WI38 (cell line): ENCODE results near the gene SYTL3.
"Not testable (repeated sequence)": the region's sequence is repeated elsewhere in the genome, so short reads cannot be mapped to it uniquely, and the experiment has no call there.

Experiments
- H3K4me3 ChIP-seq: 2 replicates; pipeline ENCODE4 v1.5.1; 2011; ENCODE audit warnings: low read depth, mild to moderate bottlenecking, control low read depth, low read length
- TF ChIP-seq, protein P1 (sequence below): IDR thresholded peaks from 2 replicates; pipeline ENCODE4 v1.5.1; 2012; ENCODE audit warnings: low read depth, mild to moderate bottlenecking, control low read depth, low read length

The SYTL3 gene

GRCh38 chr6:158686311-158686710 is 36.5 kb downstream of the SYTL3 start:
- no peak overlapping the region for H3K4me3 ChIP-seq
- TF ChIP-seq, protein P1, sequence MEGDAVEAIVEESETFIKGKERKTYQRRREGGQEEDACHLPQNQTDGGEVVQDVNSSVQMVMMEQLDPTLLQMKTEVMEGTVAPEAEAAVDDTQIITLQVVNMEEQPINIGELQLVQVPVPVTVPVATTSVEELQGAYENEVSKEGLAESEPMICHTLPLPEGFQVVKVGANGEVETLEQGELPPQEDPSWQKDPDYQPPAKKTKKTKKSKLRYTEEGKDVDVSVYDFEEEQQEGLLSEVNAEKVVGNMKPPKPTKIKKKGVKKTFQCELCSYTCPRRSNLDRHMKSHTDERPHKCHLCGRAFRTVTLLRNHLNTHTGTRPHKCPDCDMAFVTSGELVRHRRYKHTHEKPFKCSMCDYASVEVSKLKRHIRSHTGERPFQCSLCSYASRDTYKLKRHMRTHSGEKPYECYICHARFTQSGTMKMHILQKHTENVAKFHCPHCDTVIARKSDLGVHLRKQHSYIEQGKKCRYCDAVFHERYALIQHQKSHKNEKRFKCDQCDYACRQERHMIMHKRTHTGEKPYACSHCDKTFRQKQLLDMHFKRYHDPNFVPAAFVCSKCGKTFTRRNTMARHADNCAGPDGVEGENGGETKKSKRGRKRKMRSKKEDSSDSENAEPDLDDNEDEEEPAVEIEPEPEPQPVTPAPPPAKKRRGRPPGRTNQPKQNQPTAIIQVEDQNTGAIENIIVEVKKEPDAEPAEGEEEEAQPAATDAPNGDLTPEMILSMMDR, result no peak

- TF ChIP-seq, protein P1, result no peak
These were observed 37.0 kb downstream of the SYTL3 start for GRCh38 chr6:158686791-158687381.

GRCh38 chr6:158687506-158687905 is 37.7 kb downstream of the SYTL3 start:
- no peak overlapping the region for H3K4me3 ChIP-seq
- TF ChIP-seq, protein P1, result no peak

More at GRCh38 chr6:158686791-158687381, 37.0 kb downstream of the SYTL3 start:
- no peak overlapping the region for H3K4me3 ChIP-seq

DNA sequence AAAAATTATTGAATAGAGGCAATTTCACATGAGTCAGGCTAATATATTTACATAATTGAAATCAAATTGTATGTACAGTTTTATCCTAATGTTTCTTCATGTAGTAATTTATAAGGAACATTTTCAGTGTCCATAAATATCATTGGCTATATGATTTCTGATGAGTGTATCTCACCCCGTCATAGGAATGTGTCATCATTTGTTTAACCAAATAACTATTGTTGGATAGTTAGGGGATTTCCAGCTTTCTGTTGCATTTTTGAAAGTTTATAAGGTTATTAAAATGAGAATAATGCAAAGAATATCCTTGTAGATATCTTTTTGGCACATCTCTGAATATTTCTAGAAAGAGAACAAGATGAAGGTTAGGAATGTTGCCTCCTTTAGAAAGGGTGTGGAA is 39.0 kb downstream of the SYTL3 start:
- TF ChIP-seq, protein P1, result no peak
- H3K4me3 ChIP-seq, result no peak overlapping the region

DNA sequence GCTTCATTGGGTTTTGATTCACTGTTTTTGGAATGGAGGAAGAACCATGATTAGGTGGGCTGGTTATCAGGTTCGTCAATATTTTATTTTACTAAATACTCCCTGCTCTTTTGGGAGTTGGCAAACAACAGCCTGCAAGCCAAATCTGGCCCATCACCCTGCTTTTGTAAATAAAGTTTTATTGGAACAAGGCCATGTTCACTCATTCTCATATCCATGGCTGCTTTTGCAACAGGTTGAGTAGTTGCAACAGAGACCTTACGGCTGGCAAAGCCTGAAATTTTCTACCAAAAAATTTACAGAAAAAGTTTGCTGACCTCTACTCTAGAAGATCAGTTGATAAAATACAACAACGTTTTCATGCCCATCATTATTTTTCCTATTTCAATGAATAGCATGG is 45.1 kb downstream of the SYTL3 start:
- H3K4me3 ChIP-seq, result no peak overlapping the region
- TF ChIP-seq, protein P1, result no peak

DNA sequence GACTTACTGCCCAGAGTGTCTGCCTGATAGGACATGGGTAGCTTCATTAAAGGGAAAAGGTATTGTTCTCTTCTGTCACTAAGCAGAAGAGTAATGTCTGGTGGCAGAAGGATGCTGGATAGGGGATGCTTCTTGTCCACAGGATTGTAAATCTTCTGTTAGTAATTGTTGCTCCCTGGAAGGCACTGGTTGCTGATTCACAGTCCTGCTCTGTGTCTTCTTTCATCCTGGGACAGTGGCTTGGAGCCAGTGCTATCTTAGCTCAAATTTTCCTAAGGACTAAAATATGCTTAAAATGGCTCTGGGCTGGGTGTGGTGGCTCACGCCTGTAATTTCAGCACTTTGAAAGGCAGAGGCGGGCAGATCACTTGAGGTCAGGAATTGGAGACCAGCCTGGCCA is 48.0 kb downstream of the SYTL3 start:
- TF ChIP-seq, protein P1, result no peak
- no peak overlapping the region for H3K4me3 ChIP-seq

DNA sequence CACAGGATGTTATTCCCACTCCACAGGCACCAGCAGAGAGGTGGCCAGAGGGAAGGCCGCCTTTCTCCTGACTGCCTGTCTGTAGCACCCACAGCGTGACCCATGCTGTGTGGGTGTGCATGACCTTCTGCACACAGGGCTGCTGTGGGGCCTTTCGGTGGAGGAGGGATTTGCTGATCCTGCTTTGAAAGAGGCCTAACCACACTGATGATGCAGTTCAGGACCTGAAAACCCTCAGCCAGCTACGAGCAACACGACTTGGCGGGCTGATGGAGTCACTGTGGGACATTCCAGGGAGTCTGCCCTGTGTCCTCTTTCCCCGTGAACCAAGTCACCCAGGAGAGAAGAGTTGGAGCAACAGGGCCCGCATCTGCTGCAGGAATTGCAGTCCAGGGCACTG is 49.1 kb downstream of the SYTL3 start:
- TF ChIP-seq, protein P1, result no peak
- no peak overlapping the region for H3K4me3 ChIP-seq

DNA sequence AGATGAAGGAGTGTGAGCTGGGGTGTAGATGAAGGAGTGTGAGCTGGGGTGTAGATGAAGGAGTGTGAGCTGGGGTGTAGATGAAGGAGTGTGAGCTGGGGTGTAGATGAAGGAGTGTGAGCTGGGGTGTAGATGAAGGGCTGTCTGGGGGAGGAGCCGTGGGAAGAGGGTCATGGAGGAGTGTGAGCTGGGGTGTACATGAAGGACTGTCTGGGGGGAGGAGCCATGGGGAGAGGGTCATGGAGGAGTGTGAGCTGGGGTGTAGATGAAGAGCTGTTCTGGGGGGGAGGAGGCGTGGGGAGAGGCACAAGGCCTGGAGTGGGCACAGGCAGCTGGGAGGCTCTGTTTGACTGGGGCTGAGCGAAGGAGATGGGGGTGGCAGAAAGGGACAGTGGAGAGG is 51.4 kb downstream of the SYTL3 start:
- H3K4me3 ChIP-seq, result not testable (repeated sequence)
